Mammary epithelial cell (primary cell): ENCODE results near the gene GJA5.

Experiments
- CTCF ChIP-seq, 2 donors: IDR thresholded peaks in 1 of 2; conservative IDR thresholded peaks in 1 of 2; 2 replicates each; pipeline ENCODE4 v1.5.1; 2011 to 2012; ENCODE audit warnings: inconsistent platforms in 2 of 2, low read length in 2 of 2, mild to moderate bottlenecking in 2 of 2, control low read depth in 1 of 2, low read depth in 1 of 2; ENCODE audit not compliant: insufficient read depth in 1 of 2; ENCODE audit errors: extremely low read depth in 1 of 2
- EZH2 ChIP-seq: IDR thresholded peaks from 2 replicates; pipeline ENCODE4 v1.6.1; 2012; ENCODE audit warnings: low read length, inconsistent platforms, borderline replicate concordance

GRCh38 chr1:147804942-147805723 lies 44.7 kb upstream of the GJA5 start:
- no peak for TF ChIP-seq CTCF (conservative IDR thresholded peaks at IDR 0.05 in 1 of 2, IDR thresholded peaks at IDR 0.05 in 1 of 2; ENCODE audit: extremely low read depth in 1 of 2, insufficient read depth in 1 of 2, low read depth in 1 of 2, low read length in 2 of 2)
- no peak for TF ChIP-seq EZH2
